Stimulated activated CD4-positive, alpha-beta T cell treated with anti-CD3 and anti-CD28 coated beads, TNF-alpha, amount 100 ng/mL, for 4 hours (primary cell): ENCODE data around the gene THBS2.
"Not testable (repeated sequence)": the region's sequence is repeated elsewhere in the genome, so short reads cannot be mapped to it uniquely, and the experiment has no call there.

Source experiments
- DNase-seq, 3 experiments: peaks; one replicate each; pipeline ENCODE4 v3.0.0-alpha.2; 2020; ENCODE audit warnings: low read depth in 3 of 3

Gene THBS2

DNA sequence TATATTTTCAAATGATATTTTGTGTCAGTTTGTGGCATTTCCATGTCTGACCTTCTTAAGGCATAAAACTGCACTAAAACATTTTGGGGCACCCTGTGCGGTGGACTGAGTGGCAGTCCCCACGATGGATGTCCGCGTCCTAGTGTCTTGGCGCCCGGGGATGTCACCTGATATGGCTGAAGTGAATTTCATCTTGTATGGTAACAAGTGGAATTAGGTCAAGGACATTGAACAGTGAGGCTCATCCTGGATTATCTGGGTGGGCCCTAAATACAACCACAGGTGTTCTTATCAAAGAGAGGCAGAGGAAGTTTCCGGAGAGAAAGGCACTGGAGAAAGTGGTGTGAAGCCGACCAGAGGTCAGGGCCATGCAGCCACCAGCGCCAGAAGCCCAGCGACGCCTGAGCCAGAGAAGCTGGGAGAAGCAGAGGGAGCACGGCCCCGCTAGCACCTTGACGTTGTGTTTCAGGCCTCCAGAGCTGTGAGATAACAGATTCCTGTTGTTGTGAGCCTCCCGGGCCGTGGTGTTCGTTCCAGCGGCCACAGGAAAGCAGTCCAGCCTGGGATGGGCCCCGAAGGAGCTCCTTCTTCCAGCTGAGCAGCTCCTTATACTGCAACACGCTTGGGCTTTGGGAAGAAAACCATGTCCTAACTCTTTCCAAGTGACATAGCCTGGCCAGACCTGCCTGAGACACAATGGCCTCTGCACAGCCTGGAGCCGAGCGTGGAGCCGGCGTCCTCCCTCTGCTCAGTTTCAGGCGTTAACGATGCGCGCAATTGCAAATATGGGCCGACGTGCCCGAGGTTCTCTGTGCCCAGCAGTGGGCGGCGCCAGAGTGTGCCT, 22.5 kb downstream of the THBS2 start:
- no peak for DNase-seq

DNA sequence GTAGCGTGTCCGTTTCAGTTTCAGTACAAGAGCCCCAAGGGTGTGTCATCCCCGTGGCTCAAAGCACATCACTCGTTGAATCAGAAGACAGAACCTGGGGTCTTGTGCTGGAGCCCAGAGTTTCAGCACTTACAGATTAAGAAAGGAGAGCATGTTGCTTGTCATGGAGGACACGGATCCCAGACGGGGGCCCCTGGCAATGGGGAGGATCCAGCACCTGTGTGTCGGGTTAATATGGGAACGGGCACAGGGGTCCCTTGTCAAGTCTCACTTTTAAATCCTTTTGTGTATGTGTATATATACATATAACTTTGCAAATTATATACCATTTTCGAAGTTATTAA, 23.4 kb downstream of the THBS2 start:
- DNase-seq = no peak

DNA sequence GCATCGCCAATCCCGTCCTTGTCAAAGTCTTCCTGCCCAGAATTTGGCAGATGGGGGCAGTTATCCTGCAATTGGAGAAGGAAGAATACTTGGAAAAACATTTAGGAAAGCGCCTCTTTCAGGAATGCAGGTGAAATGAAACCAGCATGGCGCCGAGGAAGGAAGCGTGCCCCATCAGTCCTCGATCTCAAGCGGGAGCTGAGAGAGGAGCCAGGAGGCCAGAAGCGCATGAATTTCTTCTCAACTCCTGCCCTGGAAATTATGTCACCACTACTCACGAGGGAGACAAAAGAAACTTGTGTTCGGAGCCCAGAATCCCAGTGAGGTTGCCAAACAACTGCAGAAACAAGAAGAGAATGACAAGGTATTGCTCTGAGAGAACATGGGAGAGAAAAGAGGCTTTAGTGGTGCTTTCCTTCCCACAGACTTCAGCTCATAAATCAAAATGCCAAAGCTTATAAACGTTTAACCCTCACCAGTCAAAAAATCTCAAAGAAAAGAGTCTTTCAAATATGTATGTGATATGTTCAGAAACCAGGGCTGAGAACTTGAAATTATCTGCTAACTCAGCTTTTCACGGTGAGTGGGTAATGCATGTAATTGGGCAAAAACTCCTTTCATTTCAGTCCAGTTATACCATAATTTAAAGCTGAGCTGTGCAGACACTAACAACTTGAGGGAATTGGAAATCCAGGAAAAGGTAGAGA, 23.9 kb downstream of the THBS2 start:
- no peak for DNase-seq

DNA sequence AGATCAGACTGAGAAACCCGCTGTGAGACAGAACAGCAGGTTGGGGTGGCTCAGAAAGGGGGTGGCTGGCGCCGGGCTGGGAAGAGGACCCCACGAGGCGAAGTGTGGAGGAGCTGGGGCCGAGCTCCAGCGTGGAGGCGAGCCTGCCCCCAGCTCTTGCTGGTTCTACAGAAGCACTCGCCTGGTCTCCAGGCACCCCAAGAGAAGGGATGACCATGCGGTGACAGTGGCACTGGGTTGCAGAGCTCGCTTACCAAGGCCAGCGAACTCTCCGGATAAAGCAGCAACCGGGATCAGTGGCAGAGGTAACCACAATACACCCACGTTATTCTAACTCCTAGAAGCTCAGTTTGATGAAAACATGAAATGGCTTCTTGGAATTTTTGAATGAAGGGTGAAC, 26.5 kb downstream of the THBS2 start:
- DNase-seq = no peak

DNA sequence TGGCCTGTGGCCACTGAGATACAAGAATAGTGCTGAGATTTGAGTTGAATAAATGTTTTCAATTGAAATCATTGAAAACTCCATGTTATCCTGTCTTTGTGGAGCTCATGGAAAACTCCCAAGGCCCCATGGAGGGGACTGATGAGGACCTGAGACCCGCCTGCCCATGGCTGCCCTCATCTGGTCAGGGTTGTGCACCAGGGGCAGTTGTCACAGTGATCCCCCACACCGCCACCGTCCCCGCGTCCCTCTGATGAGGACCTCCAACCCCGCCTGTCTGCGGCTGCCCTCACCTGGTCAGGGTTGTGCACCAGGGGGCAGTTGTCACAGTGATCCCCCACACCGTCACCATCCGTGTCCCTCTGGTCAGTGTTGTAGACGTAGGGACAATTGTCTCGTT, 27.8 kb downstream of the THBS2 start:
- no peak for DNase-seq

DNA sequence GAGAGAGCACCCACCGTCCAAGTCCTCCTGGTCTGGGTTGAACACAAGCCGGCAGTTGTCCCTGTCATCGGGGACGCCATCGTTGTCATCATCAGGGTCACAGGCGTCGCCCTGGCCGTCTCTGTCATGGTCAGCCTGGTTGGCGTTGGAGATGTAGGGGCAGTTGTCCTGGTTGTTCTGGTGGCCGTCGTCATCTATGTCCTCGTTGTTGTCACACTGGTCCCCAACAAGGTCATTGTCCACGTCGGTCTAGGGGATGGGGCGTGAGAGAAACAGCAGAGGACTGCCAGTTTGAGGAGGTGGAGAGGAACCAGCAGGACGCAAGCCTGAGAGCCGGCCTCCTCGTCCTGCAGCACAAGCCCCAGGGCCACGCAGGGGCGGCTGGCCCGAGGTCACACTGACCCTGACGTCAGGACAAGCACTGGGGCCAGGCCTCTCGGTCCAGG, 28.5 kb downstream of the THBS2 start:
- no peak for DNase-seq

DNA sequence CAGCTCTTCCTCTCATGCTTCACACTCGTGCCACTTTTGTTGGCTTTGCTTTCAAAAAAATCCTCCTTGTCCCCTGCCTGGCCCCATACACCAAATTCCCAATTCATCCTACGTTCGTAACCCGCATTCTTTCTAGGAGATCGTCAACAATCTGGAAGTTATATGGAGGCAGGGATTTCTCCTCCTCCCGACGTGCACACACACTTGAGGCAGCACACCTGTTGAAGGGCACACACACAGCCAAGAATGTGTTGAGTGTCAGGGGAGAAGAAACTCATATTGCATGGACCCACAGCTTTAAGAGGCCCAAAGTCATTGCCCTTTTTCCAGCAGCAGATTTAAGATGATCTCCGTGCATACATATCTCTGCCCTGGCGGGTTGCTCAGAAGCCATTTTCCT, 28.9 kb downstream of the THBS2 start:
- DNase-seq = no peak

DNA sequence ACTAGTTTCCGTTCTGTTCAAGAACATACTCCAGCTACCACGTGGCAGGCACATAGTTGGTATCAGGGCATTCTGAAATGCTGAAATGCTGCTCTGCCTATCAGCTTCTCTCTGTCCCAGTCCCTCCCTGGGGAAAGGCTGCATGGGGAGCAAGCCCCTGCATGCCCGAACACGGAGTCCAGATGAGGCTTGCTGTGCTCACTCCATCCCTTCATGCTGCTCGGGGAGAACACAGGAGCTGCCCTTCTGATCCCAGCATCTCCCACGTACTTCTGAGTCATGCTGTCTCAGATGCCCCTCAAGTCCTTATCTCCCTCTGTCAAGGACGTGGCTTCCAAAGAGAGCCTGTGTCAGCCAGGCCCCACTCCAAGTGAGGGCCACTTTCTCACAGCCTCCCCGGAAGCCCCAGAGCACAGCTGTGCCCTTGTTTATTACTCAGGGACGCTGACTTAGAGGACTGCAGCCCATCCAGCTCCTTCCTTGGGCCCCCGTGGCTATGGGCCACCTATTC, 29.4 kb downstream of the THBS2 start:
- DNase-seq = no peak

DNA sequence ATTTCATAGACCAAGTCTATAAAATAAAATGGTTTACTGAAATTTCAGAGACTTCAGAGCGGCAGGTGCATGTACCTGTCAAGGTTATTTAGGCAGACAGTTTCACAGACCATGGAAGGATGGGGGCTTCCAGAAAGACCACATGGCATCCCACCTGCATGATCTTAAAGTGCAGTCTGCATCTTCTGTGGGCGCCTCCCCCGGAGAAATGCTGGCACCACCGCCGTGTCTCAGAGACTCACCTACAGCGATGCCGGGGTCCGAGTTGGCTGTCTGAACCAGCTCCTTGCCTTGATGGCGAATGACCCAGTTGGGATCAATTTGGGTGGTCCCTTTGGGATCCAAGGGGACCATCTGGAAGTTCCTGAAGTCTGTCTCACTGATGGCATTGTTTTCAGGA, 30.6 kb downstream of the THBS2 start:
- DNase-seq = no peak

DNA sequence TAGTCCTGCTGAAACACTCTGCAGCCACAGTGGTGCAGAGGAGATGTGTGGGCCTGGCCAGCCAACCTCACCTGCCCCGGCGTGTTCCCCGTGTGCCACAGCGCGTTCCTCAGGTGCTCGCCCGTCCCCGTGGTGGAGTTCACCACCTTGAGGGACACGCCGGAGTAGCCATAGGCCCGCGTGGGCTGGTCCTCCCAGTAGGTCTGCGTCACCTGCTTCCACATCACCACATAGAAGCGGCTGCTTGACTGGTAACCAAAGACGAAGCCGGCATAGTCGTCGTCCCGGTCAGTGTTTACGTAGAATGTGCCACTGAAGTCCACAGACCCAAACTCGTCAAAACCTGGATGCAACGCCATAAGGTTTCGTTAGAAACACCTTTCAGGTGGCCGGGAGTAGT, 31.5 kb downstream of the THBS2 start:
- no peak for DNase-seq

DNA sequence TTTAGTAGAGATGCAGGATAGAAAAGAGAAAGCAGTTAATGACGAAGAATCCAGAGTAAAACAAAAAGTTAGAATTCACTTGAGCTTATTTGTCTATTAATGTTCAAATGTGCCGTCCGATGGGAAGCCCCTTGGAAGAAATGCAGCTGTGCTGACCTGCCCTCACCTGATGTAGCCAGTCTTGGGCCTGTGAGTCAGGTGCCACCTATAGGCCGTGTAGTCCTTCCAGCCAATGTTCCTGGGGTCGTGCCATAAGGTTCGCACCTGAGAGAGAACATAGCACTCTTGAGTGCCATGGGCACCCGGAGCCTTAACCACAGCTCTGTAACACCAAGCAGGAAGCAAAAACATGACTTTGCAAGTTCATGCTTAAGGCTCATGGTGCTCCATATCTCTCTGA, 32.4 kb downstream of the THBS2 start:
- DNase-seq = no peak

DNA sequence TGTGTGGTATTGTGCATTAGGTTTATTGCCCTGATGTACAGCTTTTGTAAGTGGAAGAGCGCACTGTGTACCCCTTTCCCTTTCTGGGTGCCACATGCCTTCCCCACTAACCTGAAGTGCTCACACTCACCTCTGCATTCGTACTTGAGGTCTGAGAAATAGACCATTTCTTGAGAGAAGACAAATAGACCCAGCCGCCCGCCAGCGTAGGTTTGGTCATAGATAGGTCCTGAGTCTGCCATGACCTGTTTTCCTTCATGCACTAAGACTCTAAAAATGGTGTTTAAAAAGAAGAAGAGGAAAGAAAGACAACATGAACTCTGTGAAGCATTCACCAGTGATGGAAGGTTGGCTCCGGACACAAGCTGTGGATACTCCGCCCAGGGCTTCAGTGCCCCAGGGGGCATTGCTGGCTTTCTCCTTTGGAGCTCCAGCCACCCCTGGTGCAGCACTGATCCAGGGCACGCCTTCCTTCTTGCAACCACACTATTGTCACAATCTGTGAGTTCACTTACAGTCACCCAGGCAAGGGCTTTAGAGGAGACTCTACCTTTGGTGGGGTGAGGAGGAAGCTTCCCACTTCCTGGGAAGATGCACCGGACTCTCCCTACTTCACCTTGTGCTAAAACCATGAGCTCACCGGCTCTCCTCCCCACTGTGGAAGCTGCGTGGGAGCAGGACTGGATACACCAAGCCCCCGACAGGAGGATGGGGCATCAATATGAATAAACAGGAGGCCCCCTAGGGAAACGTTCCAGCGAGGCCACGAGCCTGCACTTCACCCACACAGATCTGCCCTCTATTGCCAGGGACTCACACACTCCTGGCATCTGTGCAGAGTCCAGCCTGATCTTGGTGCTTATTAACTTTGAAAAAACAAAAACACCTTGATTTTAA, 33.3 kb downstream of the THBS2 start:
- no peak for DNase-seq

DNA sequence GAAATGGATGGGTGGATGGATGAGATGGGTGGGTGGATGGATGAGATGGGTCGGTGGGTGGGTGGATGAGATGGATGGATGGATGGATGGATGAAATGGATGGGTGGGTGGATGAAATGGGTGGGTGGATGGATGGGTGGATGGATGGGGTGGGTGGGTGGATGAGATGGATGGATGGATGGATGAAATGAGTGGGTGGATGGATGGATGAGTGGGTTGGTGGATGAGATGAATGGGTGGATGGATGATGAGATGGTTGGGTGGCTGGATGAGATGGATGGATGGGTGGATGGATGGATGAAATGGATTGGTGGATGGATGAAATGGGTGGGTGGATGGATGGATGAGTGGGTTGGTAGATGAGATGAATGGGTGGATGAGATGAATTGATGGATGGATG, 35.7 kb downstream of the THBS2 start:
- DNase-seq = no peak

DNA sequence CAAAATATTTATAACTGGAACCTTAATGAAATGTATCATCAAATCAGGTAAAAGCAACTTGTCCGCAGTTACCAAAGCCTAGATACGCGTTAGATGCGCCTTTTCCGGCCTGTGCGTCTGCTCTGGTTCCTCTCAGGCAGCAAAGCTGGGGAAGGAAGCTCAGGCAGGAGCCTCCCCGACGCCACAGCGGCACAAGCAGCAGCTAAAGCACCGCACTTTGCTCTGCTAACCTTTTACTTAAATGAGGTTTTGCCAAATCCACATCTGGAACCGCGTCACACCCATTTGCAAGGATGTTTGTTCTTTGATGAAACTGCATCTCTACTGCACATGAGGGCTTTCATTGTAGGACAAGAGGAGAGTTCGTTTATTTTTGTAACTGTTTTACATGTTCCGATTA, 36.8 kb downstream of the THBS2 start:
- DNase-seq = no peak

DNA sequence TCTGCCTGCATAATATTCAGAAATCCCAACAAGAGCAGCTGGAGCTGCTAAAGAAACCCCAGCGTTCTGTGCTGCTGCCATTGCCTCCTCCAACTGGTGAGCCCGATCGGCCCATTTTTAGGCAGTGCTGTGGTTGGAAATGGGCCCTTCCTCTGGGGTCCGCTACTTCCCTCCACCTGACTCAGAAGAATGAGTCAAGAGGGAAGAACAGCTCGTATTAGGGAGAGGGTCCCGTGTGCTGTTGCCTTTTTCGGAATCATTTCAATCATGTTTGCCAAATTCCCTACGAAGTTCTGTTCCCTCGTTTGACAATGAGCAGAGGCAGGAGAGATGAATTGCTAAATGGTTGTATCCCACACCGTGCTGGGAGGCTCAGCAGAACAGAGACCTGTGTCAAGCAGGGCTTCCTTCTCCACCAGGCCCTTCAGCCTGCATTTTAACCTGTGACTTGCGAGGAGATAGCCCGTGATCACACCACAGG, 38.4 kb downstream of the THBS2 start:
- no peak for DNase-seq

DNA sequence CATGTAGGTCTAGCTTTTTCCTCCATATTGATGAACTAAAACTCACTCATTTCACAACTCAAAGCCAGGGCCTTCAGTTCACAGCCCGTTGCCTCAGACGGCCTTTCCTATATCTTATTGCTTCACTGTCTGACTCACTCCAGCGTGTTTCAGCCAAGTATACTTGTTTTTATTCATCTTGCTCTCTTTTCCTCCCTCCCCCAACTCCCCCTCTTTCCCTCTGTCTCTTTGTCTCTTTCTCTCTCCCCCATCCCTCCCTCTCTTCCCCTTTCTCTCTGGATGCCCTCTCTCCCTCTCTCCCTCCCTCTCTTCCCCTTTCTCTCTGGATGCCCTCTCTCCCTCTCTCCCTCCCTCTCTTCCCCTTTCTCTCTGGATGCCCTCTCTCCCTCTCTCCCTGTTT, 38.9 kb downstream of the THBS2 start:
- DNase-seq = not testable (repeated sequence)

DNA sequence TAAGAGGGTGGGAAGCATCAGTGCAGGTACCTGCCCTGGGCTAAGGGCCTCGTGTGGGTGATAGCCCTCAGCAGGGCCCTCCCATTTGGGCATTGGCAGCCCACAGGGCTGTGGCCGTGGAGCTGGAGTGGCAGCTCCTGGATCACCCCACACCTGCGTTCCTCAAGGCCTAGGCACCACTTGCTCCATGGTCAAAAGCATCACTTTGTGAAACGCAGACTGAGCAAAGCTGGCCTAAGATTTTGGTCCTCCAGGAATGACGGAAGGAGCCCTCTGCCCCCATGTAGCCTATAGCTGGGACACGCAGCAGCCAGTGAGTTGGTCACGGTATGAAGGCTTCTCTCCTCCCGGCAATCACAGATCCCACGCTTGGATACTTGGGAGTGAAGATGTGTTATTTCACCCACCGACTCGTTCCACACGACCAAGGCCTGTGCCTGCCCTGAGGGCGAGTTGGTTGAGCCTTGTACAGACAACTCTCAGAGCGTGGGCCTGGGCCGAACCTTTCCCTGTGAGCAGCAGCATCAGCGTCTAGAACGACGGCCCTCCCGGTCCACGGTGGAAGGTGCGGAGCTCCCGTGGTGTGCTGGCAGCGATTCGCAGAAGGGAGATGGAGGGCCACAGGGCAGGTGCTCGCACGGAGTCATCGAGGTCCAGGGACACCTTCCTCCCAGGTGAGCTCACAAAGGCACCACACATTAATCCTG, 39.7 kb downstream of the THBS2 start:
- DNase-seq = no peak

DNA sequence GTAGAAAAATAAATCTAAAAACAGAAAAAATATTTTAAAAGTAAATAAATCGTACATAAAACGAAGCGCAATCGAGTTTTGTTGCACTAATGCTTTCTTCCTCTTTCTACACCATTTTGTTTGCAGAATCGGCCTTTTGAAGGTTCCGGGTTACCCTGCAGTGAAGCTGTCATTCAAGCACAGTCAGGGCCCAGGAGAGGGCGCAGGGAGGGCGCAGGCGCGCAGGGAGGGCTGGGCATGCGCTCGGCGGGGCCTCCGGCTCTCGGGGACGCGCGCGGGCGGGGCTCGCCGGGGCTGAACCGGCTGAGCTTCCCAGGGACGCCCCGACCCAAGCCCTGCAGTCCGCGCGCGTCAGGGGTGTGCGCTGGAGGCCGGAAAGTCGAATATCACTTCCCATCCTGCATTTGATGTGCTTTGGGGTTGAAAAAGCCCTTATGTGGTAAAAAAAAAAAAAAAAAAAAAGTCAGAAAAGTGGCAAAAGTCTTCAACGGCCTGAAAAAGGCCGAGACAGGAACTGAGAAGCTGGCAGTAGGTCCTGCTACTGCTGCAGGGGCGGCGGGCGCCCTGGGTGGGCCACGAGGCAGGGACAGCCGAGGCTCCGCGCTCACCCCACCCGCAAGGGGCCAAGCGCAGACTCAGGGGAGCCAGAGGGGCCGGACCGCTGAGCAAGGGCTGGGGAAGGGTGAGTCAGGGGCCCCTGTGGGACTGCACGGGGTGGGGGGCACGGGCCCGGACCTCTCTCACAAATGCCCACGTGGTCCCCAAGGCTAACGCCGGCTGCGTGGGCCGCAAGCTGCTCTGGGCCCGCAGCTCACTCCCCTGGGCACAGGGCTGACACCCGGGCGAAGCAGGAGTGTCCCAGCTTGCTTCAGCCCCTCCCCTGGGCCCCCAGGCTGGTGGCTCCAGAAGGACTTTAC, 40.5 kb downstream of the THBS2 start:
- DNase-seq = peak; percentile 72 to 77 (median 76)

DNA sequence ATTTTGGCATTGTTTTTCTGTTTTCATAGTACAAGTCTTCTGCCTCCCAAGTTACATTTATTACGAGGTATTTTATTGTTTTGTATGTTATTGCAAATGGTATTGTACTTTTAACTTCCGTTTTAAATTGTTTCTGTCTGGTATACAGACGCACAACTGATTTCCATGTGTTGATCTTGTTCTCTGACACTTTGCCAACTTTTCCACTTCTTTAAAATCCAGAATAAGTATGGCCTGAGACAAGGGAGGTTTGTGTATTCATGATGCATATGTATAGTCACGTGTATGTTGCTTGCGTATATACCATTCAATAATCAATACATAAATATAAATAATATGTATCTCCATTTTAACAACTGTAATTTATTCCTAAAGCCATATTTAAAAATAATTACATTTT, 41.2 kb downstream of the THBS2 start:
- DNase-seq = no peak

DNA sequence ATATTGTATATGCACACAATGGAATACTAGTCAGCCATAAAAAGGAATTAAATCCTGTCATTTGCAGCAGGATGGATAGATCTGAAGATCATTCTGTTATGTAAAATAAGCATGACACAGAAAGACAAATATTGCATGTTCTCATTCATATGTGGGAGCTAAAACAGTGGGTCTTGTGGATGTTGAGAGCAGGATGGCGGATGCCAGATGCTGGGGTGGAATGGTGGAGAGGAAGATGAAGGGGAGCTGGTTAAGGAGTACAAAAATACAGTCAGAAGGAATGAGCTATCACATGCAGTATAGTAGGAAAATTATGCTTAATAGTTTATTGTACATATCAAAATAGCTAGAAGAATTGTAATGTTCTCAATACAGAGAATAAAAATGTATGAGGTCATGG, 41.8 kb downstream of the THBS2 start:
- no peak for DNase-seq
